NCI-H2171 (cell line): ENCODE data around the gene KISS1R.
A peak's percentile ranks its signal among the peaks of the same experiment; 100 is the strongest.
"Not testable (repeated sequence)": the region's sequence is repeated elsewhere in the genome, so short reads cannot be mapped to it uniquely, and the experiment has no call there.

ENCODE experiments used
- DNase-seq: peaks from one replicate; lab custom pipeline; 2025; lab: John Stamatoyannopoulos, UW

Gene KISS1R

GRCh38 chr19:953445-954271 is 36.5 kb downstream of the KISS1R start:
- no peak for DNase-seq

GRCh38 chr19:954272-954671 is 37.1 kb downstream of the KISS1R start:
- DNase-seq: no peak

- DNase-seq: no peak
These were observed 37.8 kb downstream of the KISS1R start for GRCh38 chr19:954672-955494.

- DNase-seq: no peak
These were observed 39.0 kb downstream of the KISS1R start for GRCh38 chr19:955803-956765.

GRCh38 chr19:956766-957440 is 39.8 kb downstream of the KISS1R start:
- DNase-seq: no peak

- not testable (repeated sequence) for DNase-seq
These were observed 40.4 kb downstream of the KISS1R start for GRCh38 chr19:957578-957977.

GRCh38 chr19:958967-959855 is 42.1 kb downstream of the KISS1R start:
- DNase-seq: no peak

- DNase-seq: no peak
These were observed 42.9 kb downstream of the KISS1R start for GRCh38 chr19:960020-960419.

GRCh38 chr19:960601-960938 is 43.4 kb downstream of the KISS1R start:
- DNase-seq: no peak

GRCh38 chr19:961866-962620 is 44.9 kb downstream of the KISS1R start:
- DNase-seq: peak; percentile 15

GRCh38 chr19:962683-963400 is 45.7 kb downstream of the KISS1R start:
- DNase-seq: no peak

- DNase-seq: no peak
These were observed 46.4 kb downstream of the KISS1R start for GRCh38 chr19:963486-963951.

GRCh38 chr19:964116-964520 is 47.0 kb downstream of the KISS1R start:
- no peak for DNase-seq

GRCh38 chr19:964761-965694 is 47.9 kb downstream of the KISS1R start:
- DNase-seq: no peak

GRCh38 chr19:966485-967088 is 49.5 kb downstream of the KISS1R start:
- DNase-seq: no peak
